ENCODE results near the gene GAD1.

GAD1 gene

DNA sequence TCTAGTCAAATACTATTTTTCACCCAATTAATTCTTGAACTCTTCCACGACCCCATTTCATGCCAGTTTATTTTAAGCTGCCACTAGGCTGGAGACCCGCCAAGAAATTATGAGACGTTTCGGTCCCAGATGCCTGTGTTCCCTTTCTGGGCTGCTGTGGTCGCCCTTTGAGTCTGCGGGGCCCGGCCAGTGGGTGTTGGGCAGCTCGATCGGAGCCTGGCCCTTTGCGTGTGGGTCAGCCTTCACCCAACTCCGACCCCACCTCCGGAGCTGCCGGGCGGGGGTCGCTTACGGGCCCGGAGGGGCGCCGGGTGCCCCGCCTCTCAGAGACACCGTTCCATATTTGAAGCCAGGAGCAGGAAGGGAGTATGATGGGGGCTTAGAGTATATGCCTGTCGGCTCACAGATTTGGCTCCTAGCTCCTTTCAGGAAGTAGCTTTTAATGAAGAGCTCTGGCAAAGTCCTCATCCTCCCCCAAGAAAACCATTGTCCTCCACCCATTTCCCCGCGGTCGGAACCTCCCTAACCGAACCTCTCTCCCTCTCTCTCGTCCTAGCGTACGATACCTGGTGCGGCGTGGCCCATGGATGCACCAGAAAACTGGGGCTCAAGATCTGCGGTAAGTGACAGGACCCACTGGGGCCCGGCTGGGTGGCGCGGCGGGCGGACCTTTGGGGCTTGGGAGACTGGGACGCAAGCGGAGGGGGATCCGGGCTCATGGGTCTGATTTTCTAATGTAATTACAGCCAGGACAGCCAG, 5.0 kb downstream of the GAD1 start:
- peaks cover 82% of the 10 kb centered on the region for H3K27me3 ChIP-seq (ENCODE audit: insufficient read depth, poor library complexity, severe bottlenecking)
- no peak for DNase-seq (ENCODE audit: low read depth in 1 of 2, low spot score in 1 of 2)
- TF ChIP-seq POLR2AphosphoS5 (IDR thresholded peaks at IDR 0.05; ENCODE audit: low read depth): no peak
- H3K27ac ChIP-seq (replicated peaks): no peak overlapping the region
- H3K4me3 ChIP-seq (replicated peaks; ENCODE audit: insufficient read depth, low read length): no peak overlapping the region

DNA sequence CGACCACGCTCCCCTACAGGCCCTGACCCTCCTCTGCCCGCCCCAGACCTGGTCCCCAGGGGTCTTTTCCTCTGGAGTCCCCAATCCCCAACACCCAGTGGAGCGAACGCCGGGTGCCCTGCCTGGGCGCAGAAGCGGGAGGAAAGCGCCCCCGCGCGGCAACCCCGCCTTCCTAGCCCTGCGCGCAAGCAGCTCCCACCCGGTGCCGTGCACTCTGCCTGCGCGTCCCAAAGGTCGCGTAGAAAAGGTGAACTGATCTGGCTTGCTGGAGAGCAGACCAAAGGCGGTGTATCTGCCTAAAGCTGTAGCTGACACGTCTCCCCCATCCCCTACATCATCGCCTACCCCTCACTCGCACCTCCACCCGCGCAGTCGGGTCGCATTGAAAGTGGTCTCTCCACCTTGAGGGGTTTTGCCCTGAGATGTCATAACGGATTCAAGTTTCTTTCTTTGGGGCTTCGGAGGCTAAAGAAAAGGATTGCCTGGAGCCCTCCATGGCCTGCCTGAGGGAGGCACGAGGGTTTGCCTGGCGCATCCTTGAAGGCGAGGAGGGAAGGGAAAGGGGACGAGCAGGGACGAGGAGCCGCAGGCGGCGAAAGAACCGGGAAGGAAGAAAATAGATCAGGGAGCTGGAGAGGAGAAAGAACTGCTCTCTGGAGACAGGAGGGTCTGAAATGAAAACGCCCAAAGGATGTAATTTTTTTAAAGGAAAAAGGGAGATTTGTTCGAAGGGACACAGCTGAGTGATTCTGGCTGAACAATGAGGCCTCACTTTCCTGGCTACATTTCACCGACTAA, 5.8 kb downstream of the GAD1 start:
- Histone ChIP-seq H3K27me3 (ENCODE audit: insufficient read depth, poor library complexity, severe bottlenecking) (peaks cover 83% of the 10 kb centered on the region), H3K4me3 (replicated peaks; ENCODE audit: insufficient read depth, low read length) (no peak overlapping the region), H3K27ac (replicated peaks) (no peak overlapping the region)
- no peak for TF ChIP-seq POLR2AphosphoS5 (IDR thresholded peaks at IDR 0.05; ENCODE audit: low read depth)
- TF ChIP-seq, protein P1, sequence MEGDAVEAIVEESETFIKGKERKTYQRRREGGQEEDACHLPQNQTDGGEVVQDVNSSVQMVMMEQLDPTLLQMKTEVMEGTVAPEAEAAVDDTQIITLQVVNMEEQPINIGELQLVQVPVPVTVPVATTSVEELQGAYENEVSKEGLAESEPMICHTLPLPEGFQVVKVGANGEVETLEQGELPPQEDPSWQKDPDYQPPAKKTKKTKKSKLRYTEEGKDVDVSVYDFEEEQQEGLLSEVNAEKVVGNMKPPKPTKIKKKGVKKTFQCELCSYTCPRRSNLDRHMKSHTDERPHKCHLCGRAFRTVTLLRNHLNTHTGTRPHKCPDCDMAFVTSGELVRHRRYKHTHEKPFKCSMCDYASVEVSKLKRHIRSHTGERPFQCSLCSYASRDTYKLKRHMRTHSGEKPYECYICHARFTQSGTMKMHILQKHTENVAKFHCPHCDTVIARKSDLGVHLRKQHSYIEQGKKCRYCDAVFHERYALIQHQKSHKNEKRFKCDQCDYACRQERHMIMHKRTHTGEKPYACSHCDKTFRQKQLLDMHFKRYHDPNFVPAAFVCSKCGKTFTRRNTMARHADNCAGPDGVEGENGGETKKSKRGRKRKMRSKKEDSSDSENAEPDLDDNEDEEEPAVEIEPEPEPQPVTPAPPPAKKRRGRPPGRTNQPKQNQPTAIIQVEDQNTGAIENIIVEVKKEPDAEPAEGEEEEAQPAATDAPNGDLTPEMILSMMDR (IDR thresholded peaks at IDR 0.05; ENCODE audit: insufficient read depth, low read length): no peak
- TF ChIP-seq, protein P2, sequence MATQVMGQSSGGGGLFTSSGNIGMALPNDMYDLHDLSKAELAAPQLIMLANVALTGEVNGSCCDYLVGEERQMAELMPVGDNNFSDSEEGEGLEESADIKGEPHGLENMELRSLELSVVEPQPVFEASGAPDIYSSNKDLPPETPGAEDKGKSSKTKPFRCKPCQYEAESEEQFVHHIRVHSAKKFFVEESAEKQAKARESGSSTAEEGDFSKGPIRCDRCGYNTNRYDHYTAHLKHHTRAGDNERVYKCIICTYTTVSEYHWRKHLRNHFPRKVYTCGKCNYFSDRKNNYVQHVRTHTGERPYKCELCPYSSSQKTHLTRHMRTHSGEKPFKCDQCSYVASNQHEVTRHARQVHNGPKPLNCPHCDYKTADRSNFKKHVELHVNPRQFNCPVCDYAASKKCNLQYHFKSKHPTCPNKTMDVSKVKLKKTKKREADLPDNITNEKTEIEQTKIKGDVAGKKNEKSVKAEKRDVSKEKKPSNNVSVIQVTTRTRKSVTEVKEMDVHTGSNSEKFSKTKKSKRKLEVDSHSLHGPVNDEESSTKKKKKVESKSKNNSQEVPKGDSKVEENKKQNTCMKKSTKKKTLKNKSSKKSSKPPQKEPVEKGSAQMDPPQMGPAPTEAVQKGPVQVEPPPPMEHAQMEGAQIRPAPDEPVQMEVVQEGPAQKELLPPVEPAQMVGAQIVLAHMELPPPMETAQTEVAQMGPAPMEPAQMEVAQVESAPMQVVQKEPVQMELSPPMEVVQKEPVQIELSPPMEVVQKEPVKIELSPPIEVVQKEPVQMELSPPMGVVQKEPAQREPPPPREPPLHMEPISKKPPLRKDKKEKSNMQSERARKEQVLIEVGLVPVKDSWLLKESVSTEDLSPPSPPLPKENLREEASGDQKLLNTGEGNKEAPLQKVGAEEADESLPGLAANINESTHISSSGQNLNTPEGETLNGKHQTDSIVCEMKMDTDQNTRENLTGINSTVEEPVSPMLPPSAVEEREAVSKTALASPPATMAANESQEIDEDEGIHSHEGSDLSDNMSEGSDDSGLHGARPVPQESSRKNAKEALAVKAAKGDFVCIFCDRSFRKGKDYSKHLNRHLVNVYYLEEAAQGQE (IDR thresholded peaks at IDR 0.05; ENCODE audit: insufficient replicate concordance, low read depth): no peak
- TF ChIP-seq GABPA (IDR thresholded peaks at IDR 0.05; ENCODE audit: low read depth): no peak
- TF ChIP-seq SPI1 (IDR thresholded peaks at IDR 0.05; ENCODE audit: borderline replicate concordance, low read depth): no peak
- no peak for DNase-seq (ENCODE audit: low read depth in 1 of 2, low spot score in 1 of 2)

DNA sequence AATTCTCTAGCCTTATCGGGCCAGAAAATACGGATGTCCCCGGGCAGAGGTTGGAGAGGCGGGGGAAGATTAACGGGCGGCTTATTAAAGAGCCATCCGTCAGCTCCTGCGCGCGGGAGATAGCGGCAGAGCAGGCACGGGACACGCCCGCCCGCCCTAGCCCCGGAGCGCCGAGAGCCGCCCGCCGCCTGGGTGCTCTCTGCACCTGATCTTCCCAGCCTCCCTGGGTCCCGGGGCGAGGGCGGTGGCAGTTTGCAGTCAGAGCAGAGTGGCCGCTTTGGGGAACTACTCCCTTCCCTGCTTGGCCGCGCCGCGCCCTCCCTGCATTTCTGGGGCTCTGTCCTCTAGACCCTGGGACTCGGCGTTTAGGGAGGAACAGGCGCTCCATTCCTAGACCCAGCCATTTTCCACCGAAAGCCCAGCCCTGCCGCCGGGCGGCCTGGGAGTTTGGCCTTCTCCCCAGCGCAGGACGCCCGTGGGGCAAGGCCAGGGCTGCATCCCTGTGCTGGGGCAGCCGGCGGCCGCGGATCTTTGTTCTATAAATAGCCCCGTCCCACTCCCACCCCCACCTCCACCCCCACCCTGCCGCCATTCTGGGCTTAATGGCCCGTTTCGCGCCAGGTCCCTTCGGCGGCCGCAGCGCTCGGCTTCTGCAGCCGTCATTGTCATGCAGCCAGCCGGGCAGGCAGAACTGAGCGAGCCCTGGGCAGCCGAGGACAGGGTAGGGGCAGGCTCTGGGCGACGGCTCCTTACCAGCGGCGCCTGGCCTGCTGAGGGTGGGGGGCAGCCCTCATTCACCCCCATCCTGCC, 6.6 kb downstream of the GAD1 start:
- peaks cover 77% of the 10 kb centered on the region for H3K27me3 ChIP-seq (ENCODE audit: insufficient read depth, poor library complexity, severe bottlenecking)

More for the DNA sequence above, 6.6 kb downstream of the GAD1 start:
- TF ChIP-seq SPI1 (IDR thresholded peaks at IDR 0.05; ENCODE audit: borderline replicate concordance, low read depth) (no peak), POLR2AphosphoS5 (IDR thresholded peaks at IDR 0.05; ENCODE audit: low read depth) (no peak), GABPA (IDR thresholded peaks at IDR 0.05; ENCODE audit: low read depth) (no peak)
- TF ChIP-seq, protein P1 (IDR thresholded peaks at IDR 0.05; ENCODE audit: insufficient read depth, low read length): no peak
- TF ChIP-seq, protein P2 (IDR thresholded peaks at IDR 0.05; ENCODE audit: insufficient replicate concordance, low read depth): no peak
- H3K27ac ChIP-seq (replicated peaks): no peak overlapping the region
- DNase-seq (ENCODE audit: low read depth in 1 of 2, low spot score in 1 of 2): peak in 1 of 2 experiments; percentile 33
- no peak overlapping the region for H3K4me3 ChIP-seq (replicated peaks; ENCODE audit: insufficient read depth, low read length)

Data from HL-60 (cell line).